Suprapubic skin (tissue), 4 donors: ENCODE measurements around the gene MED20. TPM values are rescaled to one million over a fixed set of nuclear protein-coding genes. Genes with fewer than 3 reads are reported as not detected.

Source experiments
- DNase-seq, 2 donors: peaks; one replicate each; pipeline ENCODE4 v3.0.0-alpha.2; 2019; ENCODE audit warnings: low spot score in 2 of 2
- H3K27ac ChIP-seq: fragments of 200-600 bp; sonication (generic); one replicate; pipeline ENCODE4 v1.5.1; 2019
- H3K27me3 ChIP-seq: fragments of 200-600 bp; sonication (generic); one replicate; pipeline ENCODE4 v1.5.1; 2019
- H3K36me3 ChIP-seq: fragments of 200-600 bp; sonication (generic); one replicate; pipeline ENCODE4 v1.5.1; 2019
- H3K4me1 ChIP-seq: fragments of 200-600 bp; sonication (generic); one replicate; pipeline ENCODE4 v1.5.1; 2019
- H3K4me3 ChIP-seq: fragments of 200-600 bp; sonication (generic); one replicate; pipeline ENCODE4 v1.5.1; 2019; ENCODE audit warnings: mild to moderate bottlenecking
- H3K9me3 ChIP-seq: fragments of 200-600 bp; sonication (generic); one replicate; pipeline ENCODE4 v1.5.1; 2019
- CTCF ChIP-seq, 2 donors: fragments of 200-600 bp in 1 of 2; fragments of 450-650 bp in 1 of 2; sonication (generic) in 1 of 2; IDR thresholded peaks; one replicate each; pipeline ENCODE4 v1.5.1; 2016 to 2019; ENCODE audit warnings: antibody characterized with exemption in 2 of 2, mild to moderate bottlenecking in 1 of 2, moderate library complexity in 1 of 2
- EP300 ChIP-seq: sonication (generic); formaldehyde crosslinking; IDR thresholded peaks from one replicate; pipeline ENCODE4 v1.6.1; 2017; ENCODE audit warnings: antibody characterized with exemption
- POLR2A ChIP-seq, 2 donors: fragments of 450-650 bp; IDR thresholded peaks; one replicate each; pipeline ENCODE4 v1.6.1; 2017; ENCODE audit warnings: antibody characterized with exemption in 2 of 2, mild to moderate bottlenecking in 2 of 2, moderate library complexity in 2 of 2
- POLR2AphosphoS5 ChIP-seq, 3 donors: sonication (generic); formaldehyde crosslinking; IDR thresholded peaks; one replicate each; pipeline ENCODE4 v1.6.1; 2017; ENCODE audit warnings: antibody characterized with exemption in 3 of 3
- WGBS: methylation state at CpG from one replicate; pipeline ENCODE4 v1.1.5; 2018; 5-methylcytosine and 5-hydroxymethylcytosine counted together
- total RNA-seq, 4 donors: library from RNA; depleted of rRNA; stranded (reverse); fragments of >200 nt; gene quantifications; one replicate each; pipeline ENCODE4 v1.1.0, GENCODE V29; 2016

The MED20 gene
- total RNA-seq, 4 donors from 2014 or later = 15.2 to 18.7 (median 17.3) TPM

GRCh38 chr6:41914869-41915530 is 5.9 kb downstream of the MED20 start:
- Histone ChIP-seq H3K4me1 (peaks cover 19% of the 10 kb centered on the region), H3K27me3 (no peaks in the 10 kb centered on the region), H3K4me3 (no peak overlapping the region), H3K9me3 (no peaks in the 10 kb centered on the region), H3K36me3 (peaks cover 41% of the 10 kb centered on the region), H3K27ac (no peak overlapping the region)
- no peak for DNase-seq
- WGBS = 100% methylated on average over 4 of the region's 4 CpGs
- no peak for TF ChIP-seq EP300
- no peak for TF ChIP-seq CTCF (IDR thresholded peaks at IDR 0.05)
- TF ChIP-seq POLR2AphosphoS5 (IDR thresholded peaks at IDR 0.05) = no peak
- TF ChIP-seq POLR2A (IDR thresholded peaks at IDR 0.05) = no peak

GRCh38 chr6:41914343-41914742 is 6.6 kb downstream of the MED20 start:
- H3K9me3 ChIP-seq = no peaks in the 10 kb centered on the region
- 93% methylated on average over 2 of the region's 2 CpGs for WGBS
- TF ChIP-seq POLR2A (IDR thresholded peaks at IDR 0.05) (no peak), EP300 (no peak), CTCF (IDR thresholded peaks at IDR 0.05) (no peak), POLR2AphosphoS5 (IDR thresholded peaks at IDR 0.05) (no peak)
- no peak overlapping the region for H3K4me3 ChIP-seq
- H3K36me3 ChIP-seq = peaks cover 43% of the 10 kb centered on the region
- DNase-seq = no peak
- H3K4me1 ChIP-seq = peaks cover 13% of the 10 kb centered on the region
- no peak overlapping the region for H3K27ac ChIP-seq
- no peaks in the 10 kb centered on the region for H3K27me3 ChIP-seq

- Histone ChIP-seq H3K9me3 (no peaks in the 10 kb centered on the region), H3K4me1 (no peaks in the 10 kb centered on the region), H3K27ac (no peak overlapping the region), H3K27me3 (no peaks in the 10 kb centered on the region), H3K36me3 (peaks cover 70% of the 10 kb centered on the region), H3K4me3 (no peak overlapping the region)
- WGBS = 100% methylated on average over 1 of the region's 1 CpG
- TF ChIP-seq CTCF (IDR thresholded peaks at IDR 0.05) = no peak
- no peak for TF ChIP-seq POLR2A (IDR thresholded peaks at IDR 0.05)
- TF ChIP-seq EP300 = no peak
- no peak for TF ChIP-seq POLR2AphosphoS5 (IDR thresholded peaks at IDR 0.05)
- DNase-seq = no peak
These were observed 11.2 kb downstream of the MED20 start for GRCh38 chr6:41909727-41910126.

DNA sequence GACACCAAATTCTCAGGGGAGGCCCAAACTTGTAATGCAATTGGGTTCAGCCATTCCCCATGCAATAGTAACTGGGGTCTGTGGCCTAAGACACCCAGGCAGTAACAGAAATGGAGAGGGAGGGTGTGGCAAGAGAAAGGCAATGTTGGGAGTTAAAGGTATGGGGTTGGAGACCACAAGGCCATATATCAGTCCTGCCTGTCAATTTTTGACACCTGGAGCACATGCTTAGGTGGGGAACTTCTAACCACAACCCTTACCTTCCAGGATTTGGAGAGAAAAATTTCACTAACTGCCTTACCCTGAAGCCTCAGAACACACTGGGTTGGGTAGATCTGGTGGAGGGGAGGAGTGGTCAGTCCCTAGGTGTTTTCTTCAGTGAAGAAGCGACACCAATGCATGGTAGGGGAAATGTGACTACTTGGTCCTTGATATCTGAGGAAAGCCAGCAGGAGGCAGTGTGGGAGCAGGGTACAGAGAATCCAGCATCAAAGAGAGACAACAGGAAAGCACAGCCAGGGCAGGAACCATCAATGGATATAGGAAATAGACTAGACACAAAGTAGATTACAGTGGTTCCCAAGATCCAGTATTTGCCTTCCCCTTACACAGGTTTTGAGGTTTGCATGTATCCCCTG is 18.9 kb downstream of the MED20 start:
- TF ChIP-seq POLR2AphosphoS5 (IDR thresholded peaks at IDR 0.05) (no peak), POLR2A (IDR thresholded peaks at IDR 0.05) (no peak), CTCF (IDR thresholded peaks at IDR 0.05) (no peak), EP300 (no peak)
- H3K4me1 ChIP-seq = no peaks in the 10 kb centered on the region
- 94% methylated on average over 1 of the region's 1 CpG for WGBS
- DNase-seq = no peak
- no peaks in the 10 kb centered on the region for H3K27me3 ChIP-seq
- no peaks in the 10 kb centered on the region for H3K9me3 ChIP-seq
- no peak overlapping the region for H3K4me3 ChIP-seq
- H3K36me3 ChIP-seq = peaks cover 44% of the 10 kb centered on the region
- H3K27ac ChIP-seq = no peak overlapping the region

DNA sequence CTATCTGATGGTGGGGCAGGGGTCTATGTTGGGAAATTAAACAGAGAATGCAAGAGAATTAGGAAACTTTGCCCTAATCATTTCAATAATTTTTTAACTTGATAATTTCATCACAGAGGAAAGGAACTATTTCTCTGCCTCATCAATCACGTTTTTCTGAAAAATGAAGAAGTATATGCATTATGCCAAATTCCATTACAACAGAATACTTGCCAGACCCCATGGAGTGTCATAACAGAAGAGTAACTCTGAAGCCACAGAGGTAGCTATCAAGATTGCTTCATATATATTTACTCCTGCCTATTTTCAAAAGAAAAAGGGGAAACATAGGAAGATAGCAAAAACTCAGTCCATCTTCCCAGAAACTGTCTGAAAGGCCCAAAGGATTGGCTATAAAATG is 20.1 kb downstream of the MED20 start:
- Histone ChIP-seq H3K4me1 (peaks cover 9% of the 10 kb centered on the region), H3K9me3 (no peaks in the 10 kb centered on the region), H3K27me3 (no peaks in the 10 kb centered on the region), H3K4me3 (no peak overlapping the region), H3K27ac (no peak overlapping the region), H3K36me3 (peaks cover 33% of the 10 kb centered on the region)
- WGBS = 80% methylated on average over 1 of the region's 1 CpG
- DNase-seq = no peak
- TF ChIP-seq EP300 = no peak
- TF ChIP-seq POLR2AphosphoS5 (IDR thresholded peaks at IDR 0.05) = no peak
